ENCODE results near the gene MUC6.

MUC6 gene

GRCh38 chr11:1036303-1036923 is at the start of gene MUC6:
TSS of gene MUC6 (minus strand) at chr11:1036718. CDS start at chr11:1036655, 63 bp downstream.
- no peak for TF ChIP-seq RAD21 (IDR thresholded peaks at IDR 0.05; ENCODE audit: low read depth)
- 0 out of 2 replicates have a peak, but pooled peaks have one; percentile 65 for TF ChIP-seq ZBTB7A (IDR thresholded peaks at IDR 0.05; ENCODE audit: low read depth)

- no peak for TF ChIP-seq RAD21 (IDR thresholded peaks at IDR 0.05; ENCODE audit: low read depth)
- no peak for TF ChIP-seq TEAD4 (IDR thresholded peaks at IDR 0.05)
- TF ChIP-seq CREB1 (IDR thresholded peaks at IDR 0.05; ENCODE audit: low read depth): no peak
- no peak for TF ChIP-seq USF1 (IDR thresholded peaks at IDR 0.05)
- TF ChIP-seq NFIC (IDR thresholded peaks at IDR 0.05): no peak
- no peak for TF ChIP-seq REST (IDR thresholded peaks at IDR 0.05; ENCODE audit: low read depth)
- TF ChIP-seq TAF1 (IDR thresholded peaks at IDR 0.05; ENCODE audit: low read depth): no peak
- no peak for TF ChIP-seq MAX (IDR thresholded peaks at IDR 0.05)
- no peak for TF ChIP-seq TCF12 (IDR thresholded peaks at IDR 0.05; ENCODE audit: low read depth)
- TF ChIP-seq EGR1 (IDR thresholded peaks at IDR 0.05): no peak
- TF ChIP-seq ZBTB7A (IDR thresholded peaks at IDR 0.05; ENCODE audit: low read depth): no peak
- TF ChIP-seq YY1 (IDR thresholded peaks at IDR 0.05; ENCODE audit: low read depth): no peak
- TF ChIP-seq CEBPB (IDR thresholded peaks at IDR 0.05): no peak
- no peak for TF ChIP-seq EP300 (IDR thresholded peaks at IDR 0.05; ENCODE audit: borderline replicate concordance)
- TF ChIP-seq FOXM1 (IDR thresholded peaks at IDR 0.05; ENCODE audit: borderline replicate concordance, low read depth): no peak
These were observed 49.1 kb upstream of the MUC6 start for GRCh38 chr11:1085440-1086170.

- TF ChIP-seq FOXM1 (IDR thresholded peaks at IDR 0.05; ENCODE audit: borderline replicate concordance, low read depth) (no peak), RAD21 (IDR thresholded peaks at IDR 0.05; ENCODE audit: low read depth) (no peak), TCF12 (IDR thresholded peaks at IDR 0.05; ENCODE audit: low read depth) (no peak), YY1 (IDR thresholded peaks at IDR 0.05; ENCODE audit: low read depth) (no peak), EGR1 (IDR thresholded peaks at IDR 0.05) (peak; percentile 55; the same call in 1 of the 2 replicates), USF1 (IDR thresholded peaks at IDR 0.05) (no peak), MAX (IDR thresholded peaks at IDR 0.05) (peak; percentile 47; the same call in 1 of the 2 replicates), REST (IDR thresholded peaks at IDR 0.05; ENCODE audit: low read depth) (no peak), CEBPB (IDR thresholded peaks at IDR 0.05) (no peak), ZBTB7A (IDR thresholded peaks at IDR 0.05; ENCODE audit: low read depth) (no peak), TEAD4 (IDR thresholded peaks at IDR 0.05) (no peak), EP300 (IDR thresholded peaks at IDR 0.05; ENCODE audit: borderline replicate concordance) (no peak), NFIC (IDR thresholded peaks at IDR 0.05) (no peak), TAF1 (IDR thresholded peaks at IDR 0.05; ENCODE audit: low read depth) (no peak), CREB1 (IDR thresholded peaks at IDR 0.05; ENCODE audit: low read depth) (no peak)
These were observed 48.3 kb upstream of the MUC6 start for GRCh38 chr11:1084561-1085439.

GRCh38 chr11:1083621-1084551 is 47.4 kb upstream of the MUC6 start:
- TF ChIP-seq CEBPB (IDR thresholded peaks at IDR 0.05): no peak
- no peak for TF ChIP-seq ZBTB7A (IDR thresholded peaks at IDR 0.05; ENCODE audit: low read depth)
- no peak for TF ChIP-seq FOXM1 (IDR thresholded peaks at IDR 0.05; ENCODE audit: borderline replicate concordance, low read depth)

Measured in Ishikawa (cell line).